Measurements from ENCODE around the gene MAPK8IP3.
"Not testable (repeated sequence)": the region's sequence is repeated elsewhere in the genome, so short reads cannot be mapped to it uniquely, and the experiment has no call there.

MAPK8IP3 gene

DNA sequence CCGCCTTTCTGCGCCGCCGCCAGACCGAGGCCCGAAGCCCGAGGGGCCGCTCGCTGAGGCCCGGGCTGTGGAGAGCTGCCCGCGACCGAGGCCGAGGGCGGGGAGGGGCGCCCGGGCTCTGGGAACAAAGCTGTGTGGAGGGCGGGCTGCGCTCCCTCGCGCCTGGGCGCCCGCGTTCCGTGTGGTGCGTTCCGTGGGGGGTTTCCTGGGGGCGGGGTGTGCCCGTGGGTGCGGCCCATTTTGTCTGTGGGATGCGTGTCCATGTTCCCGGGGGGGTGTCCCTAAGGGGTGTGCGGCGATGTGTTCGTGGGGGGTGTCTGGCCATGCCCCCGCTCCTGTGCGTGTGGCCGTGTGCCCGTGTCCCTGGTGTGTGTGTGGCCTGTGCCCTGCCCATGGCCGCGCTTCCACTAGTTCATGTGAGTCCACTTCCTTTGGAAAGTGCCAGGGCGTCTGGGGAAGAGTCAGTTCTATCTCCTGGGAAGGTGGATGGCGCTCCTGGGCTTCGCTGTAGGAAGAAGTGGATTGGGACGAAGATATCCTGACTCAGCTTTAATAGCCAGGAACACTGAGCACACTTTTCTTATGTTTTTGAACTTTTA is 27.4 kb upstream of the MAPK8IP3 start:
- peak; percentile 43 for DNase-seq (ENCODE audit: low read depth)

DNA sequence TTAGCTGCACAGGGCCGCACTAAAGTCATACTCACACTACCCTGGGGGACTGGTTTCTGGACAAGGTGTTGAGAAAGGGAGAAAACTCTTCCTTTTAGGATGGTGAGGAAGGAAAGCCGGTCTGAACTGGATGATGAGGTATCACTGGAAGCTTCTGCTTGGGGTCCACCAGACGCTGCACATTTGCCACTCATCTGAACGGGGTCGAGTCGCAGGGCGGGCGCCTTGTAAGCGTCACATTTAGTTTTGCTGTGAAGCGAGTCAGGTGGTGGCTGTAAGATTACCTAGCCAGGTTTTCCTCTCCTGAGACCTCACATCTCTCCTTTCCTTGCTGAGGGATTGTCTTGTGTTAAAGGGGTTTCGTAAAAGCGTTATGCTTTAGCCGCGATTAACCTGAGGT is 25.6 kb upstream of the MAPK8IP3 start:
- DNase-seq (ENCODE audit: low read depth) = no peak

DNA sequence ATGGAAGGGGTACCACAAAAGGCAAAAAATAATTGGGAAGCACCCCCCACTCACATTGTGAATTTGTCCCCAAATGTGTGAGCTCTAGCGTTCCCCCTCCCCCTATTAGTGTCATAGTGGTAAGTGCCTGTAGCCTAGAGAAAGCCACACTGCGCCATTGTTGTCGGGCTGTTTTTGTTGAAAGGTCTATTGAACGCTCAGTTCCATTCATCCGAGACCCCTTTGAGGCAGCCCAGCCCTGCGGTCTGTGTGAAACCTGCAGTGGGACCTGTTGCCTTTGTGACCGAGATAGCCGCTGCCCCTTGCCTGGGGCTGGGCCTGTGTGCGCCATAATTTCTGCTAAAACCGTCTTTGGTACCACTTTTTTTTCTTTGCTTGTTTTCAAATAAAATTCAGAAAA is 25.0 kb upstream of the MAPK8IP3 start:
- no peak for DNase-seq (ENCODE audit: low read depth)

DNA sequence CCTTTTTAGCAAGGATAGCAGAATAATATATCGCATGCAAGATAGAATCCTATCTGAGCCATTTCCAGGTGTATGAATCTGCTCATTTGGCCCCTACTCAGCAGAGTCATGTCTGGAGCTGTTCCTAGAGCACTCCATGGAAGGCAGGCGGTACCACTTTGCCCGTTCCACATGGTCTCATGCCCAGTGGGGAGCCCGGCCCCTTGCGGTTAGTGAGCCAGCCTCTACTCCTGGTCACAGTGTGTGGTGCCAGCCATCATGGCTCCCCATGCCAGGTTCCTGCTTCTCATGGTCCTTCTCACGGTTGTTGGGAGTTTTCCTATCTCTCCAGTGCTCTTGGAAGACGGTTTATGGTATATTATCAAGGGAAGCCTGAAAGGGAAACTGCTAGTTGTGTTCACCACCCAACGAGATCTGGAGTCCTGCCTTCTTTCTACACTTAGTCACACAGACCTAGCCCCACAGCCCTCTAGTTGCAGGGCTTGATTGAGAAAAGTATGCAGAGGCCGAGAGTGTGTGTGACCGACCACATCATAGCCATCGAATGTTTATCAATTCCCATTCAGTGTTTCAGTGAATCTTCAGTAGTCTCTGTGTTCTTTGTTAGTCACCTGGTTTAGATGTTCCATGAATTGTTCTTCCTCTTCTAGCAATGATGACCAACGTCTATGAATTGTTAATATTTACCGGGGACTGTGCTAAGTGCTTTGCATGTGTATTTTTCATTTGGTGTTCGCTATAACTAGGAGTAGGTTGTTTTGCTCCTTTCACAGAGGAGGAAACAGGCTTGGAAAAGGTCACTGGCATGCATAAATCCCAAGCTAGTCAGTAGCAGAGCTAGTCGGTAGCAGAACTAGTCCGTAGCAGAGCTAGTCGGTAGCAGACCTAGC is 18.3 kb upstream of the MAPK8IP3 start:
- DNase-seq (ENCODE audit: low read depth) = no peak

DNA sequence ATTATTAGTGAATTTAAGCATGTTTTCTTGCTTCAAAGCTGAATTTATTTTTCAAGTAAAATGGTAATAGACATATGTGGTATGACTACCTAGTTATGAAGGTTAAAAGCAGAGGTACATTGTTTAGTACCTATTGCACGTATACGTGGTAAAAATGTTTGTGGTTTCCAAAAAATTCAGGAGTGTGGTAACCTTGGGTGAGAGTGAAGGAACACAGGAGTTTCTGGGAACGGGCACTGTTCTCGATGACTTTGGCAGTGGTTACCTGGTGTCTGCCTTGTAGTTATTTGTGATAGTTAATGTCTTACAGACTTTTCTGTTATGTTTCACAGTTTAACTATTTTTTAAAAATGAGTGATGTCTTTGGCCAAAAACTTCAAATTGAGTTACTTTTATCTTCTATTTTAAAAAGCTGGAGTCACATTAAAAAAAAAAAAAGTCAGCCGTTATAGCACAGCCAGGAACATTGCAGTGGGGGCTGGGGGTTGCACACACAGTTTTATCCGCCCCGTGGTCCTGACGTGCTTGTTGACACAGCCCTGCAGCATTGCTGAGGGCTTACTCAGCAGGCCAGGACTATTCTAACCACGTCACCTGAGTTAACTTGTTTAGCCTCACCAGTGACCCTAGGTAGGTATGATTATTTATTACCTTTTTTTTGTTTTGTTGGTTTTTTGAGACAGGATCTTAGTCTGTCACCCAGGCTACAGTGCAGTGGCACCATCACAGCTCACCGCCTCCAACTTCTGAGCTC is 17.0 kb upstream of the MAPK8IP3 start:
- no peak for DNase-seq (ENCODE audit: low read depth)

DNA sequence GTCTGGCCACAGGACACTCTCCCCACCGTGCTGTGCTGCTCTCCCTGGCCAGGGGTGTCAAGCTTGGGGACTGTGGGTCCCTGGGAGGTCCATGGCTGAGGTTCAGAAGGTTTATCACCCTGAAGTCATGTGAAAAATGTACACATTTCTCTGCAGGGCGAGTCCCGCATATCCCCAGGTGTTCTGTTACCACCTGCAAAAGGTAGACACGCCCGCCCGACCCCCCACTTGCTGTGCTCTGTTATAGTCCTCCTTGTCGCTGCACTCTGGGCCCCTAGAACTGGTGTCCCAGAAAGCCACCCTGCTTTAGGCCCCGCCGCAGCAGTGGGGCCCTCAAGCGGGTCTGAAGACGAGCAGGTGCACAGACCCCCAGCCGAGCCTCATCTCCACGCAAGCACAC is 16.1 kb upstream of the MAPK8IP3 start:
- no peak for DNase-seq (ENCODE audit: low read depth)

DNA sequence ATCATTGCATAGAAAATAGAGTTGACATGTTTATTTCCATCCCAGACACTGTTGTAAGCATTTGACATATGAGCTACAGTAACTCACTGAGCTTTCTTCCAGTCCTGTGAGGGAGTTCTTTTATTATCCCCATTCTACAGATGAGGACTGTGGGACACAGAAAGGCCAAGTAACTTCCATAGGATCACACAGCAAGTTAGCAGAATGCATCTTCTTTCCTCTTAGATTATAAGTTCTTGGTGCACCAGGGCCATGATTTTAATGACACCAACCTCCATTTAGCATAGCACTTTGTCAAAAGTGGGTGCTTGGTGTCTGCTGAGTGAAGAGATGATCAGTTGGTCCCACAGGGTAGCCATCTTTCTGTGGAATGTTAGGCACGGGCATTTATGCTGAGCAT is 15.2 kb upstream of the MAPK8IP3 start:
- DNase-seq (ENCODE audit: low read depth) = no peak

DNA sequence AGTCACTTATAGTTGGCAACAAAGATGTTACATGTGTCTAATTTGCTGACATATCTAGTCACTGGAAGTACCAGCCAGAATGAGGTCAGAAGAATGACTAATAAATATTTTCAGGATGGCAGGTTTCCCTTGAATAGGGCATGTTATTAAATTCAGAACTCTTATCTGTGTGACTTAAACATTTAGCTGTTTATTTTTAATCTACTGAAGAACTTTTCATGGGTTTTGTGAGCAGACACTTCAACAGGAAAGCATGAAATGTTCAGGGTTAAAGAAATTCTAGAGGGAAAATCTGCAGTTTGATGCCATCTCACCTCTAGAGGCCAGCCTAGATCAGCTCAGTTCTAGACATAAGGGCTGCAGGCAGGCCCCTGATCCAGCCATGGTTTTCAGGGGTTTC is 14.7 kb upstream of the MAPK8IP3 start:
- DNase-seq (ENCODE audit: low read depth) = no peak

DNA sequence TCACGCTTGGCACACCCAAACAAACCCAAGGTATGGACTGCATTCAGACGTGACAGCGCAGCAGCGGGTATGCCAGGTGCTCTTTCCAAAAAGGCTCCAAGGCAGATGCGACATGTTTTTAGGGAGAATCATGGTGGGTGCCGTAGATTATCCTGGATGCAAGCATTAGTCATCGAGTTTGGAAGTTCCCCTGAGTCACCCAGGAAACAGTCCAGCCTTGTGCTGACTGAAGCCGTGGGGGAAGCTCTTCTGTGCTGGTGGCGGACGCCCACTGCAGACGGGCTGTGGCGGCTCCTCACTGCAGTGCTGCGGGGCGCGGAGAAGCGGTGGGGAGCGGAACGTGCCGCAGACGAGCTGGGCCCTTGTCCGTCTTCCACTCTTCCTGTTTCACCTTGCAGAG is 14.0 kb upstream of the MAPK8IP3 start:
- no peak for DNase-seq (ENCODE audit: low read depth)

DNA sequence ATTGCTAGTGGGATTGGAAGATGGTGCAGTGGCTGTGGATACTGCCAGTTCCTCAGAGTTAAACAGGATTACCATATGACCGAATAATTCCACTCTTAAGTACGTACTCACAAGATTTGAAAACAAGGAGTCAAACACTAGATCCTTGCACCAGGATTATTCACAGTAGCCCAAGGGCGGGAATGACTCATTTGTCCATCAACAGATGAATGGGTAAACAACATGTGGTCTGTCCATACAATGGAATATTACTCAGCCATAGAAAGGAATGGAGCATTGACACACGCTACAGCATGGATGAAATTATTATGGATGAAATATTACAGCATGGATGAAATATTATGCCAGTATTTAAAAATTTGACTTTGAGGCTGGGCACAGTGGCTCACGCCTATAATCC is 9.1 kb upstream of the MAPK8IP3 start:
- DNase-seq (ENCODE audit: low read depth) = no peak

DNA sequence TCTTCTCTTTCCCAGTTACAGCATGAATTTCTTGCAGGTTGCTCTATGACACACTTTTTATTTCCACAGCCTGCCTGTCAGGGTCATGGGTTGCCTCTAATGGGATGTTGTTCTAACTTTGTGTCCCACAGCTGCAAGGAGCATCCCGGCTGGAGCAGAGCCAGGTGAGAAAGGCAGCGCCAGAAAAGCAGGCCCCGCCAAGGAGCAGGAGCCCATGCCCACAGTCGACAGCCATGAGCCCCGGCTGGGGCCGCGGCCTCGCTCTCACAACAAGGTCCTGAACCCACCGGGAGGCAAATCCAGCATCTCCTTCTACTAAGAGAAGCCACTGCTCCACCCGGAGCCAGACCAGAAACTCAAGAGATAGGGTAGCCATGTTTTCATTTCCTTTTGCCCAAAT is 7.3 kb upstream of the MAPK8IP3 start:
- DNase-seq (ENCODE audit: low read depth) = no peak

DNA sequence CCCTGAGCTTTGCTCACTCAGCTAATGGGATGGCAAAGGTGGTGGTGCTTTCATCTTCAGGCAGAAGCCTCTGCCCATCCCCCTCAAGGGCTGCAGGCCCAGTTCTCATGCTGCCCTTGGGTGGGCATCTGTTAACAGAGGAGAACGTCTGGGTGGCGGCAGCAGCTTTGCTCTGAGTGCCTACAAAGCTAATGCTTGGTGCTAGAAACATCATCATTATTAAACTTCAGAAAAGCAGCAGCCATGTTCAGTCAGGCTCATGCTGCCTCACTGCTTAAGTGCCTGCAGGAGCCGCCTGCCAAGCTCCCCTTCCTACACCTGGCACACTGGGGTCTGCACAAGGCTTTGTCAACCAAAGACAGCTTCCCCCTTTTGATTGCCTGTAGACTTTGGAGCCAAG is 5.7 kb upstream of the MAPK8IP3 start:
- no peak for DNase-seq (ENCODE audit: low read depth)

DNA sequence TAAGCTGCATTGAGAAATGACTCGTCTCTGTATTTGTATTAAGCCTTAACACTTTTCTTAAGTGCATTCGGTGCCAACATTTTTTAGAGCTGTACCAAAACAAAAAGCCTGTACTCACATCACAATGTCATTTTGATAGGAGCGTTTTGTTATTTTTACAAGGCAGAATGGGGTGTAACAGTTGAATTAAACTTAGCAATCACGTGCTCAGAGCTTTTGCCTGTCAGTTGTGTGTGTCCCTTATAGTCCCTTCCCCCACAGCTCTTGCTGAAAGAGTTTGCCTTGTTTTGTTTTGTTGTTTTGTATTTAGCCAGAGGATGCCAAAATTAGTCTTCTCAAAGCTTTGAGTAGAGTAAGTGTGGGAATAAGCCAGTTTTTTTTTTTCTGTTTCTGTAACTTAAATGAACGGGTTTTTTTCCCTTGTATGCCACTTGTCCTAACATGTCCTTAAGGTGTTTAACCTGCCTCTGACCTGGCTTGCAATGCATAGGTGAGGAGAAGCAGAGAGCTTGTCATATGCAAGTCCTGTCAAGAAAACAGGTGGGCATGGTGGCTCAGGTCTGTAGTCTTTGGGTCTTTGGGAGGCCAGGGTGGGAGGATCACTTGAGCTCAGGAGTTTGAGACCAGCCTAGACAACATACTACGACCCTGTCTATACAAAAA is 4.6 kb upstream of the MAPK8IP3 start:
- no peak for DNase-seq (ENCODE audit: low read depth)

DNA sequence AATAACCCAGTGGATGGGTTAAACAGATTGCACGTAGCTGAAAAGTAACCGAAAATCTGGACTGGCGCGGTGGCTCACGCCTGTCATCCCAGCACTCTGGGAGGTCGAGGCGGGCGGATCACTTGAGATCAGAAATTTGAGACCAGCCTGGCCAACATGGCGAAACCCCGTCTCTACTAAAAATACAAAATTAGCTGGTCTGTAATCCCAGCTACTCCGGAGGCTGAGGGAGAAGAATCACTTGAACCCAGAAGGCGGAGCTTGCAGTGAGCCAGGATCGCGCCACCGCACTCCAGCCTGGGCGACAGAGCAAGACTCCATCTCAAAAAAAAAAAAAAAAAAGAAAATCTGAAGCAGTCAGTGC is 689 bp upstream of the MAPK8IP3 start:
- not testable (repeated sequence) for DNase-seq (ENCODE audit: low read depth)

DNA sequence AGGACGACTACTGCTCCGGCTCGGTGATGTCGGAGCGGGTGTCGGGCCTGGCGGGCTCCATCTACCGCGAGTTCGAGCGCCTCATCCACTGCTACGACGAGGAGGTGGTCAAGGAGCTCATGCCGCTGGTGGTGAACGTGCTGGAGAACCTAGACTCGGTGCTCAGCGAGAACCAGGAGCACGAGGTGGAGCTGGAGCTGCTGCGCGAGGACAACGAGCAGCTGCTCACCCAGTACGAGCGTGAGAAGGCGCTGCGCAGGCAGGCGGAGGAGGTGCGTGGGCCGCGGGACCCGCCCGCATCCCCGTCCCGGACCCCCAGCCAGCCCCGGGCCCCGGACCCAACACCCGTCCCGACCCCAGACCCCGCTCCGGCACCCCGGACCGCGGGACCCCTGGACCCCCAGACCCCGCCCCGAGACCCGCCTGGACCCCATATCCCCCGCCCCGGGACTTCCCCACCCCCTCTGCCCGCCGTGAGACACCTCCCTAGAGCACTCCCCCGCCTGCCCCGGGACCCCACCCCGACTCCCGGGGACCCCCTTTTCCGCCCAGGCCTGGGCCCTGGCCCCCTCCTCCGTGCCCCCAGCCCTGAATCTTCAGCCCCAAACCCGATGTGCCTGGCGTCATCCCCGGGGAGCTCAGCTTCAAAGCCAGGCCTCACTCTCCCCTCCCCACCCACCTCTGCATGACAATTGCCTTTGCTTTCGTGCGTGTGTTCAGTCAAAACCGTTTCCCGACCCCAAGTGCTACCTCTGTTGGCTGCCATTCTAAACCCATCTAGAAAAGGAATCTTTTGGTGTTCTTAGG is 594 bp downstream of the MAPK8IP3 start:
- peak; percentile 28 for DNase-seq (ENCODE audit: low read depth)

DNA sequence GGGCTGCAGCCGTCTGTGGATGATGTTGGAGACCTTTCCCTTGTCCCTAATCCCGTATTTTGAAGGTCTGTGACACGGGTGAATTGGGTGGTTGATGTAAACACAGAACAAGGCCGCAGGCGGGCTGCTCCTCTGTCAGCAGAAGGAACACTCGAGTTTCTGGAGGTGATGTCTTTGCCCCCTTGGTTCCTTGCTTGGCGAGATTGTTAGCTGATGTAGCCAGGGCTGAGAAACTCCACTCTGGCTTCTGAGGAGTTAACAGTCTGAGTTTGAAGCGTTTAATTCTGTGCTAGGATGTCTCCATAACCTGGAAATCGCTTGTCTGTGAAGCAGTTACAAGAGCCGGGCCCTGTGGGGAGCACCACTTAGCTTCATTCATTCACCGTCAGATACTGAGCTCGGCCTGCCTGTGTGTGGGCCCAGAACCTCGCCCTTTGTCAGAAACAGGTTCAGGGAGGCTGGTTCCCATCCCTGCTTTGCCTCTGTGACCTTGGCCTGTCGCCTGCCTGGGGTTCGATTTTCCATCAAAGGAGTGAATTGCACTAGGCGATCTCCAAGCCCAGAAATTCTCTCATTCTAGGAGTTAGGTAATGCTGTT is 1.3 kb downstream of the MAPK8IP3 start:
- DNase-seq (ENCODE audit: low read depth) = no peak

DNA sequence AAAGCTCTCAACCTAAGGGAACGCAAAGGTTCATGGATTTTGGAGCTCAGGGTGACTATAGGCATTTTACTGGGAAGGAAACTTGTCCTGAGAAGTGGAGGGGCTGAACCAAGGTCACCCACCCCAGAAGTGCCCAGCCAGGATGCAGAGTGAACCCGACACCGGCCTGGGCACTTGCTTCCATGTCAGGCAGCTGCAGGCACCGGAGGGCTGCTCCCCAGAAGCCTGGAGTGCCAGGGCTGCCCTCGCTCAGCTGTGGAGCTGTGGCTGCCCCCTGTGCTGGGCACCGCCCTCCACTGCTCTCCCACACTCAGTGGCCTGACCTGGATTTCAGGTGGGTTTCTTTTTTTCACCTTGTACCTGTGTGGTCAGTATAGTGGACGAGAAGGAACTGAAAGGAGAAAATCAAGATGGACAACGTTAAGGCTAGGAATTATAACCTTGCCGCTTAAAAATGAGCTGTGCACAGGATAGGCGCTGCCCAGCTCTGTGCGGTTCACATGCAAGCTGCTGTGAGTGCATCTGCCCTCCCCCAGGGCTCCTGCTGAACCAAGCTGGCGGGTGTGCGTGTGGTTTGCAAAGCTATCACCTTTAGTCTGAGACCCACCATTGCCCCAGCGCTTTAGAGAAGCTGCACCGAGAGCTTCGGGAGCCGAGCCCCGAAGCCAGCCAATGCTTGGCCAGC is 2.2 kb downstream of the MAPK8IP3 start:
- no peak for DNase-seq (ENCODE audit: low read depth)

DNA sequence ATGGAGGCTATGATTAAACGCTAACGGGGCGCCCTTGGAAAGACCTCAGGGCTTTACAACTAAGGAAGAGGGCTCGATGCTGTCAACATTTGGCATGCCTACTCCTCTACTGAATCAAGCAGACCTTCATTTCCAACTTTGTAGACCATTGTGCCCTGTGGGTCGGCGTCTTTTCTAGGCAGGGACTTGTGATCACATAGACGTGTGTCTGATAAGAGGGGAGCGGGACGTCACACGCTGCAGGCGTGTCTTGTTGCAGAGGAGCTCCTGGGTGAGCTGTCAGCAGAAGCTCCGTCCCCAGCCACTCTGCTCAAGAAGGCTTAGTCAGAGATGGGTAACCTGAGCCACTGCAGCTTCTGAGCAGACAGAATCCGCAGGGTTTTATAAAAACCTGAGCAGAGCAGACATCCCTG is 2.8 kb downstream of the MAPK8IP3 start:
- DNase-seq (ENCODE audit: low read depth) = no peak

DNA sequence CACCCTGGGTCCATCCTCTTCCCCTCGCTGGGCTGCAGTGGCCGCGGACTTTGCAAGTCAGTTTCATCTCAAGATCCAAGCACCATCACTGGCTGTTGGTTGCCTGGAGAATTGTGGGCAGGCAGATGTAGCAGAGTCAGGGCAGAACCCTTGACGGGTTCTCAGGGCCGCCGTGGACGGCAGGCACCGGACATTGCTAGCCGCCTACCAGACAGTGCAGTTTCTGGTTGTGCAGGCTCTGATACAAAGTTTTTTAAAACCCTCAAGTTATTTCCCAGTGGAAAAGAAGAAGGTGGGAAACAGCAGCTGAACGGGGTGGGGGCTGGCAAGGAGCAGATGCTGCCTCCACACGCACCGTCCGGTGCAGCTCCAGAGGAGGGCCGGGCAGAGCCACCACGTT is 3.4 kb downstream of the MAPK8IP3 start:
- DNase-seq (ENCODE audit: low read depth) = no peak

DNA sequence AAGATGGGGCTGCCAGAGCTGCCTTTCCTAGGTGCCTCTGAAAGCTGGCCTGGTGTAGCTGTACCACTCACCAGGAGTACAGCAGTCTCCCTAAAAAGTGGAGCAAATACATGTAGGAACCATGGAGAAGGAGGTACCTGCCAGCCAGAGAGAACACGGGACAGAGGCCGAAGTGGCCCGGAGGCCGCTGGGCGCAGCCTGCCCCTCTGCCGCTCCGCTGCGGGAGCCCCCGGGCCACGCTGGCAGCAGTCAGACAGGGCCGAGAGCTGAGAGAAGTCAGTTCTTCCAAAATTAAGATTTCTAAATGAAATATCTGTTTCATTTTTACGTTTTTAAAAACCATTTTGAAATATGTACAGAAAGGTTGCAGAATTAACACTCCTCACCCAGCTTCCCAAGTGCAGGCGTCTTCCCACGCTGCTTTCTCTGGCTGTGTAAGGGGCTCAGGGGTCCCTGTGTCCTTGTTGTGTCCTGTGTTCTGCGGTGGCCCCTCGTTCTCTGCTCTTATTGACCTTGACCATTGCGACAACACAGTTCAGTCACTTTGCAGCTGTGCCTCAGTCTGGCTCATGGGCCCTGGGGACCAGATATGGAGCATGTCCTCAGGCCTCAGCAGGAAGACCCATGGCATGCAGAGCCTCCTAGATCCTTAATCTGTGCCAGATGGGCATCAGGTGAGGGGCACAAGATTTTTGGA is 5.0 kb downstream of the MAPK8IP3 start:
- DNase-seq (ENCODE audit: low read depth) = no peak

Measured in activated T-helper 9 cell treated with anti-CD3 and anti-CD28 coated beads, Interleukin-2, amount 50 U/mL, for 16 hours (primary cell).